Type B pancreatic cell (in vitro differentiated cells): ENCODE results near the gene PLEKHA4. TPM values are rescaled to one million over a fixed set of nuclear protein-coding genes. Genes with fewer than 3 reads are reported as not detected.

Source experiments
- DNase-seq: peaks from one replicate; pipeline ENCODE4 v3.0.0; 2021; ENCODE audit warnings: mixed read lengths; ENCODE audit not compliant: unreplicated experiment; ENCODE audit errors: extremely low spot score
- H3K27ac Mint-ChIP-seq: 2 replicates; pipeline ENCODE4 v1.8.0; 2021; ENCODE audit warnings: mild to moderate bottlenecking, mixed read lengths
- H3K27me3 Mint-ChIP-seq: 2 replicates; pipeline ENCODE4 v1.8.0; 2021; ENCODE audit warnings: mixed read lengths
- H3K36me3 Mint-ChIP-seq: 2 replicates; pipeline ENCODE4 v1.8.0; 2021; ENCODE audit warnings: mixed read lengths
- H3K4me1 Mint-ChIP-seq: one replicate; pipeline ENCODE4 v1.8.0; 2021; ENCODE audit warnings: mixed read lengths; ENCODE audit not compliant: unreplicated experiment
- H3K4me3 Mint-ChIP-seq: 2 replicates; pipeline ENCODE4 v1.8.0; 2021; ENCODE audit warnings: mild to moderate bottlenecking, mixed read lengths
- H3K9me3 Mint-ChIP-seq: 2 replicates; pipeline ENCODE4 v1.8.0; 2021; ENCODE audit warnings: mixed read lengths
- total RNA-seq: library from RNA; stranded (reverse); gene quantifications from 2 replicates; pipeline ENCODE4 v1.2.1, GENCODE V29; 2021; ENCODE audit warnings: low replicate concordance
- TF ChIP-seq, protein P1 (sequence below): fragments of 200-600 bp; sonication (generic); conservative IDR thresholded peaks from 2 replicates; pipeline ENCODE4 v1.5.0; 2021; ENCODE audit warnings: antibody characterized with exemption, mild to moderate bottlenecking

PLEKHA4 gene
- total RNA-seq, 1 donor from 2014 or later: 45.4 TPM

DNA sequence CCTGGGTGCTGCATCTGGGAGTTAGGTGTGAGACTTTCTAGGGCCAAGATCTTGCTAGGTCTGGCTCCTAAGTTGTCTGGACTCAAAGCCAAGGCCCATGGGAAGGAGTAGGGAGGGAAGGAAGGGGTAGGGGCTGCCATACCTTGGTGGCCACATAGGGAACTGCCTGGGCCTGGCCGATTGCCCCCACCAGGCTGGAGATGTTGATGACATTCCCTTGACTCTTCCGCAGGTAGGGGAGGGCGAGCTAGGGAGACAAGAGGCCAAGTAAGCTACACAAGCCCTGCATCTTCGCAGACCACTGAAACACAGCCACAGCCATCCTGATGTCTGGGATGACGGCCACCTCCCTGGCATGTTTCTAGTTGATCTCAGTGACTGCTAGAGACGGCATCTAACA lies 53.5 kb downstream of the PLEKHA4 start:
- Mint-ChIP-seq H3K4me1 (peaks cover 30% of the 10 kb centered on the region), H3K27me3 (no peaks in the 10 kb centered on the region), H3K27ac (no peak overlapping the region), H3K4me3 (no peak overlapping the region), H3K9me3 (no peaks in the 10 kb centered on the region), H3K36me3 (peaks cover 7% of the 10 kb centered on the region)
- no peak for DNase-seq
- TF ChIP-seq, protein P1, sequence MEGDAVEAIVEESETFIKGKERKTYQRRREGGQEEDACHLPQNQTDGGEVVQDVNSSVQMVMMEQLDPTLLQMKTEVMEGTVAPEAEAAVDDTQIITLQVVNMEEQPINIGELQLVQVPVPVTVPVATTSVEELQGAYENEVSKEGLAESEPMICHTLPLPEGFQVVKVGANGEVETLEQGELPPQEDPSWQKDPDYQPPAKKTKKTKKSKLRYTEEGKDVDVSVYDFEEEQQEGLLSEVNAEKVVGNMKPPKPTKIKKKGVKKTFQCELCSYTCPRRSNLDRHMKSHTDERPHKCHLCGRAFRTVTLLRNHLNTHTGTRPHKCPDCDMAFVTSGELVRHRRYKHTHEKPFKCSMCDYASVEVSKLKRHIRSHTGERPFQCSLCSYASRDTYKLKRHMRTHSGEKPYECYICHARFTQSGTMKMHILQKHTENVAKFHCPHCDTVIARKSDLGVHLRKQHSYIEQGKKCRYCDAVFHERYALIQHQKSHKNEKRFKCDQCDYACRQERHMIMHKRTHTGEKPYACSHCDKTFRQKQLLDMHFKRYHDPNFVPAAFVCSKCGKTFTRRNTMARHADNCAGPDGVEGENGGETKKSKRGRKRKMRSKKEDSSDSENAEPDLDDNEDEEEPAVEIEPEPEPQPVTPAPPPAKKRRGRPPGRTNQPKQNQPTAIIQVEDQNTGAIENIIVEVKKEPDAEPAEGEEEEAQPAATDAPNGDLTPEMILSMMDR: no peak

DNA sequence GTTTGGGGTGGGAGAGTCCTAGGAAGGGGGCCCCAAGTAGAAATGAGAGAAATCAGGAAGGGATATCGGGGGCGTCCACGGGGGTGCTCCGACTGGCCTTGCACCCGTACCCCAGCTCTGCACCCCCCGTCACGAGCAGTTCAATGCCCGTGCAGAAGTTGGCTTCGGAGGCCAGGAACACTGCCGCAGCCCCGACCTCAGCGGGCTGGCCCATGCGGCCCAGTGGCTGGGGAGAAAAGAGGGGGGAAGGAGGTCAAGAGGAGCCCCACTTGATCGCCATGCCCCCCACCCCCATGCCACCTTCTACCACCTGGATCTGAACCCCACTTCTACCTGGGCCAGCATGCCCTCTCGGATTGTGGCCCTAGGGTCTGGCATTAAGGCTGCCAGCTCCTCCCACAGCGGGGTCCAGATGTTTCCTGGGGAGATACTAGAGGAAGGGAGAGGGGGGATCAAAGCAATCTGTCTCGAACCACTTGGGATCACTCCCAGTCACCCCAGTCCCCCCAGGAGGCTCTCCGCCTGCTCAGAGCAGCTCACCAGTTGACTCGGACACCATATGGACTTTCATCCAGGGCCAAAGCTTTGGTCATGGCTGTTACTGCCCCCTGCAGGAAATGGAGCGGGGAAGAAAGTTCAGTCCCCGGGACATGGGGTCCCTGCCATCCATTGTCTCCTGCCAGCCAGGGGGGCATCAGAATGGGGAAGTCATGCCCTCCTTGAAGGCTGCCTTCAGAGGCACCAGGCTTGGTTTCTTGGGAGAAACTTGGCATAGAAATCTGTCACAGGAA lies 55.1 kb downstream of the PLEKHA4 start:
- Mint-ChIP-seq H3K27ac (peak overlapping the region; percentile 95), H3K36me3 (peaks cover 3% of the 10 kb centered on the region), H3K27me3 (no peaks in the 10 kb centered on the region), H3K4me3 (peak overlapping the region; percentile 89), H3K9me3 (no peaks in the 10 kb centered on the region), H3K4me1 (peaks cover 32% of the 10 kb centered on the region)
- TF ChIP-seq, protein P1: peak; percentile 31
- no peak for DNase-seq

DNA sequence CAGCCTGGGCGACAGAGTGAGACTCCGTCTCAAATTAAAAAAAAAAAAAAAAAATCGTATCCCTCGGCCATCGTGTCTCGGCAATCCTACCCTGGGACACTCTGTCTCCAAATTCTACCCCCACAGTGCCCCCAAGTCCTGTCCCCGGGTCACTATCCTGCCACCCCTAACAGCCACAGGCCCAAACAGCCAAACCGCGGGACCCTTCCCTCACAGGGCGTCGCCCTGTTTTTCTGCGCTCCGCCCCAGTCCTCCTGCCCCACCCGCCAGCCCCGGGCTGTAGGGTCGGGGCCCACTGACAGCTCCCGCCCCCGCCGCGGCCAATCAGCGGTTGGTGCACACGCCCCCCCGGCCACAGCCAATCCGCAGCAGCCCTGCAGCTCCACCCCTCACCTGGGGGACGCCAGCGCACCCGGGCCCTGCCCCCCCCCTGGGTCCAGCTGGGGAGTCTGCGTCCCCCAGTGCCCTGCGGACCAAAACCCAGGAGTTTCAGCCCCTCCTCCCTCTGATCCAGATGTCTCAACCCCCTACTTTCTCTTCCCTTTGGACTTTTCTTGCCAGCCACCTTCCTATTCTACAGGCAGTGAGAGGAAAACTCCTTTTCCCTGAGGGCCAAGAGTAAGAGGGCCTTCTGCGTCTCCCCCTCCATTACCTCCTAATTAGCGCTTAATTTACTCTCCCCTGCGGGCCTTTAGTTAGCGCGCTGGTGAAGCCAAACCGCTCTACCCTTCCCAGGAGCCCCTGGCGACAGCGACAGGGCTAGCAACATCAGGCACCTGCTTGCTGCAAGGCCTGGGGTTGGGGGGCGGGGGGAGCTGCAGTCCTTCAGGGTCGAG lies 56.1 kb downstream of the PLEKHA4 start:
- TF ChIP-seq, protein P1: peak; percentile 14
- Mint-ChIP-seq H3K9me3 (no peaks in the 10 kb centered on the region), H3K27ac (peak overlapping the region; percentile 95), H3K27me3 (no peaks in the 10 kb centered on the region), H3K4me1 (peaks cover 35% of the 10 kb centered on the region), H3K4me3 (peak overlapping the region; percentile 89), H3K36me3 (peaks cover 3% of the 10 kb centered on the region)
- peak; percentile 85 for DNase-seq

DNA sequence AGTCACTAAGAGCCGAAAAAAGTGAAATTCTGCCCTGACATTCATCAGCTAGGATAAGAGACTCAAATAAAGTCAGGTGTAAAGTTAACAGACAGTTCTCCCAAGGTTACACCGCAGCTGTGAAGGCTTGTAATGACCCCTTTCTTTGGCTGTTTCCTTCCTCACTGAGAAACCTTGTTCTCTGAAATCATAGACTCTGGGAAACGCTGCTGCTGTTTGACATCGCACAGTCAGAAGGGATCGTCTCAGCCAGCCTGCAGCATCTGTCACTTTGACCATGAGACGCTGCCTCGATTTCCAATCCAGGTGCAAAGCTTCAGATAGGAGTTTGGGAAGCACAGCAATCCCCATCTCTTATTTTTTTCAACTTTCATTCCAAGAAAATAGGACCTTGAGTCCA lies 58.3 kb downstream of the PLEKHA4 start:
- H3K27me3 Mint-ChIP-seq: no peaks in the 10 kb centered on the region
- H3K9me3 Mint-ChIP-seq: no peaks in the 10 kb centered on the region
- peak overlapping the region; percentile 84 for H3K27ac Mint-ChIP-seq
- peaks cover 36% of the 10 kb centered on the region for H3K4me1 Mint-ChIP-seq
- H3K4me3 Mint-ChIP-seq: peak overlapping the region; percentile 85
- TF ChIP-seq, protein P1: no peak
- H3K36me3 Mint-ChIP-seq: peaks cover 4% of the 10 kb centered on the region
- DNase-seq: no peak

DNA sequence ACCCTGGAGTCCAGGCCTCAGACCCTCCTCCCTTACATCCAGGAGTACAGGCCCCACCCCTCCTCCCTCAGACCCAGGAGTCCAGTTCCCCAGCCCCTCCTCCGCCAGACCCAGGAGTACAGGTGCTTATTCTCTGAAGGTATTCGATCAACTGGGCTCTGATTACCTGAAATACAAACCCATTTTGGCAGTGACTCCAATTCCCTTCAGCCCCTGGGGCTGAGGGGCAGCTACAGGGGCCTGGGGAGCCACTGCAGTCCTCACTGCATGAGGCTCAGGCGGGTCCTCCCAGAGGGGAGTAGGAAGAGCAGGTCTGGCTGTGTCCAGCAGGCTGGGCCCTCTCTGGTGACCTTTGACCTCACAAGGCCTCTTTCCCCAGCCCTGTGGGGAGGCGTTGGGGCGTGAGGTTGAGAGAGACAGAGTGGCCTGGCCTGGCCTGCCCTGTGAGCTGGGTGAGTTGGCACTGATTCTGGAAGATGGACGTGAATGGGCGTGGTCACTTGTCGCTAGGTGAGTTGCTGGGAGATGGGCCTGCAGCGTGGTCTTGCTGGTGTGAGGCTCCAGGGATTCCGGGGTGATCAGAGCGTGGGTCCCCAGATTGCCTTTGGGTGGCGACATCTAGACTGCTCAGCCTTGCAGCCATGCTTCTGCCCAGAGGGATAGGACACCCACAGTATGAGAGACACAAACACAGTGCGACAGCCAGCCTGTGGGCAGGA lies 60.7 kb downstream of the PLEKHA4 start:
- Mint-ChIP-seq H3K27me3 (no peaks in the 10 kb centered on the region), H3K36me3 (peaks cover 4% of the 10 kb centered on the region), H3K27ac (peak overlapping the region; percentile 85), H3K9me3 (no peaks in the 10 kb centered on the region), H3K4me1 (peaks cover 34% of the 10 kb centered on the region), H3K4me3 (peak overlapping the region; percentile 64)
- no peak for DNase-seq
- TF ChIP-seq, protein P1: no peak
